Measurements from ENCODE around the gene GPM6B. TPM values are rescaled to one million over a fixed set of nuclear protein-coding genes. Genes with fewer than 3 reads are reported as not detected.

GPM6B gene
- total RNA-seq, 6 donors from 2014 or later, result 5.2 to 29.6 (median 21.8) TPM

GRCh38 chrX:13750204-13750603 is 66.7 kb downstream of the GPM6B start:
- ATAC-seq (ENCODE audit: low FRiP score in 2 of 2) (no peak), DNase-seq (no peak)
- no peaks in the 10 kb centered on the region for H3K9me3 ChIP-seq
- TF ChIP-seq, protein P1, sequence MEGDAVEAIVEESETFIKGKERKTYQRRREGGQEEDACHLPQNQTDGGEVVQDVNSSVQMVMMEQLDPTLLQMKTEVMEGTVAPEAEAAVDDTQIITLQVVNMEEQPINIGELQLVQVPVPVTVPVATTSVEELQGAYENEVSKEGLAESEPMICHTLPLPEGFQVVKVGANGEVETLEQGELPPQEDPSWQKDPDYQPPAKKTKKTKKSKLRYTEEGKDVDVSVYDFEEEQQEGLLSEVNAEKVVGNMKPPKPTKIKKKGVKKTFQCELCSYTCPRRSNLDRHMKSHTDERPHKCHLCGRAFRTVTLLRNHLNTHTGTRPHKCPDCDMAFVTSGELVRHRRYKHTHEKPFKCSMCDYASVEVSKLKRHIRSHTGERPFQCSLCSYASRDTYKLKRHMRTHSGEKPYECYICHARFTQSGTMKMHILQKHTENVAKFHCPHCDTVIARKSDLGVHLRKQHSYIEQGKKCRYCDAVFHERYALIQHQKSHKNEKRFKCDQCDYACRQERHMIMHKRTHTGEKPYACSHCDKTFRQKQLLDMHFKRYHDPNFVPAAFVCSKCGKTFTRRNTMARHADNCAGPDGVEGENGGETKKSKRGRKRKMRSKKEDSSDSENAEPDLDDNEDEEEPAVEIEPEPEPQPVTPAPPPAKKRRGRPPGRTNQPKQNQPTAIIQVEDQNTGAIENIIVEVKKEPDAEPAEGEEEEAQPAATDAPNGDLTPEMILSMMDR (IDR thresholded peaks at IDR 0.05), result peak in 5 of 6 experiments; percentile 26 to 58 (median 39)
- TF ChIP-seq EP300 (IDR thresholded peaks at IDR 0.05) (no peak), POLR2AphosphoS5 (IDR thresholded peaks at IDR 0.05) (no peak)
- H3K4me3 ChIP-seq, result no peak overlapping the region
- H3K27me3 ChIP-seq, result no peaks in the 10 kb centered on the region
- peaks cover 0 to 36% (median 10%) of the 10 kb centered on the region in 4 donors for H3K36me3 ChIP-seq
- H3K4me1 ChIP-seq, result peaks cover 0 to 4% (median 0%) of the 10 kb centered on the region in 4 donors
- no peak overlapping the region for H3K27ac ChIP-seq

DNA sequence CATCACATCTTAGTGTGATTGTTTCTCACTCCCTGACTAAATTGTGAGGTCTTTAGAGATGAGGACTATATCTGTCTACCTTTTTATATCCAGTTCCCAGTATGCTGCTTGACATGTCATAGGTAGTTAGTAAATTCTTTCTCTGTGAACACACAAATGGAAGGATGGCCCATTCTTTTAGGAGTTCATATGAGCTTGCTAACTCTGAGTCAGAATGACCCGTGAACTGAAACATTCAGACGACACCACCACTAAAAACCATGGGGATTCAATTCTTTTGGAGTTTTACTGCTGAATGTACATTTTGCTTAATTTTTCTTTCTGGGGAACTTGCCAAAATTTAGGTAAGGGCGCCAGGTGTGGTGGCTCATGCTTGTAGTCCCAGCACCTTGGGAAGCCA is 68.4 kb downstream of the GPM6B start:
- ATAC-seq (ENCODE audit: low FRiP score in 2 of 2) (no peak), DNase-seq (no peak)
- 96 to 100% methylated on average over 3 of the region's 3 CpGs for WGBS, 2 donors
- peaks cover 0 to 43% (median 6%) of the 10 kb centered on the region in 4 donors for H3K36me3 ChIP-seq
- no peak overlapping the region for H3K27ac ChIP-seq
- no peaks in the 10 kb centered on the region for H3K9me3 ChIP-seq
- H3K4me1 ChIP-seq, result peaks cover 0 to 4% (median 0%) of the 10 kb centered on the region in 4 donors
- H3K4me3 ChIP-seq, result no peak overlapping the region
- TF ChIP-seq EP300 (IDR thresholded peaks at IDR 0.05) (no peak), POLR2AphosphoS5 (IDR thresholded peaks at IDR 0.05) (no peak), POLR2A (IDR thresholded peaks at IDR 0.05) (no peak)
- TF ChIP-seq, protein P1 (IDR thresholded peaks at IDR 0.05), result no peak
- no peaks in the 10 kb centered on the region for H3K27me3 ChIP-seq

- 28 to 83% methylated on average over 2 of the region's 2 CpGs for WGBS, 2 donors
- Histone ChIP-seq H3K36me3 (peaks cover 0 to 43% (median 6%) of the 10 kb centered on the region in 4 donors), H3K4me3 (no peak overlapping the region), H3K27ac (no peak overlapping the region), H3K27me3 (no peaks in the 10 kb centered on the region), H3K4me1 (peaks cover 0 to 4% (median 0%) of the 10 kb centered on the region in 4 donors), H3K9me3 (no peaks in the 10 kb centered on the region)
- TF ChIP-seq POLR2A (IDR thresholded peaks at IDR 0.05) (no peak), EP300 (IDR thresholded peaks at IDR 0.05) (no peak), POLR2AphosphoS5 (IDR thresholded peaks at IDR 0.05) (no peak)
- TF ChIP-seq, protein P1 (IDR thresholded peaks at IDR 0.05), result peak in 3 of 6 experiments; percentile 25 to 34 (median 29)
- DNase-seq (no peak), ATAC-seq (ENCODE audit: low FRiP score in 2 of 2) (no peak)
These were observed 69.1 kb downstream of the GPM6B start for GRCh38 chrX:13747836-13748235.

DNA sequence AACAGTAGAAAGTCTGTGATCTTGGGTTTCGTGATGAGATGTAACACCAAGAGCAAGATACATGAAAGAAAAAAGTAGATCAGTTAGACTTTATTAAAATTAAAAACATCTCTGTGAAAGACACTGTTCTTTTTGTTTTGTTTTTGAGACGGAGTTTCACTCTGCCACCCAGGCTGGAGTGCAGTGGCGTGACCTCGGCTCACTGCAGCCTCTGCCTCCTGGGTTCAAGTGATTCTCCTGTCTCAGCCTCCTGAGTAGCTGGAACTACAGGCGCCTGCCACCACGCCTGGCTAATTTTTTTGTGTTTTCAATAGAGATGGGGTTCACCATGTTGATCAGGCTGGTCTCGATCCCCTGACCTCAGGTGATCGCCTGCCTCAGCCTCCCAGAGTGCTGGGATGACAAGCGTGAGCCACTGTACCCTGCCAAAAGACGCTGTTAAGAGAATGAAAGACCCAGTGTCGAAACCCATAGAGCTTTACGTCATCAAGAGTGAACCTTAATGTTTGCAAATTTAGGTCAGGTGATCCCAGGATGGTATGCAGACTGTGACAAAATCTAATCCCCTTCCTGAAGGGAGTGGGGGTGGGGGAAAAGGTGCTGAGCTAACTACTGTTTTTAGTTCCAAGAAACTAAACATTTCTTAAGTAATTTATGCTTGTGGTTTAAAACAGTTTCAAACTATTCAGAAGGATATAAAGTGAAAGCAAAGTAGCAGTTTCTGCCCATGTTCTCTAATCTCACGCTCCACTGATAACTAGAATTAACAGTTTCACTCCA is 74.3 kb downstream of the GPM6B start:
- 65 to 70% methylated on average over 4 to 13 of the region's 13 CpGs for whole genome bisulfite sequencing, 2 donors
- Histone ChIP-seq H3K27me3 (no peaks in the 10 kb centered on the region), H3K4me1 (no peaks in the 10 kb centered on the region), H3K9me3 (no peaks in the 10 kb centered on the region), H3K36me3 (peaks cover 0 to 32% (median 3%) of the 10 kb centered on the region in 4 donors), H3K27ac (peak overlapping the region in 2 of 4 donors; percentile 37 to 44), H3K4me3 (no peak overlapping the region)
- TF ChIP-seq, protein P1 (IDR thresholded peaks at IDR 0.05), result no peak
- TF ChIP-seq POLR2AphosphoS5 (IDR thresholded peaks at IDR 0.05) (no peak), POLR2A (IDR thresholded peaks at IDR 0.05) (no peak), EP300 (IDR thresholded peaks at IDR 0.05) (no peak)
- ATAC-seq (ENCODE audit: low FRiP score in 2 of 2) (peak in 1 of 2 donors; percentile 16), DNase-seq (peak in 1 of 2 donors; percentile 36)
